Kidney capillary endothelial cell (primary cell): ENCODE data around the gene YIPF7.

Experiments
- DNase-seq: peaks from one replicate; pipeline ENCODE4 v3.0.0-alpha.2; 2018; ENCODE audit warnings: low spot score

Gene YIPF7

DNA sequence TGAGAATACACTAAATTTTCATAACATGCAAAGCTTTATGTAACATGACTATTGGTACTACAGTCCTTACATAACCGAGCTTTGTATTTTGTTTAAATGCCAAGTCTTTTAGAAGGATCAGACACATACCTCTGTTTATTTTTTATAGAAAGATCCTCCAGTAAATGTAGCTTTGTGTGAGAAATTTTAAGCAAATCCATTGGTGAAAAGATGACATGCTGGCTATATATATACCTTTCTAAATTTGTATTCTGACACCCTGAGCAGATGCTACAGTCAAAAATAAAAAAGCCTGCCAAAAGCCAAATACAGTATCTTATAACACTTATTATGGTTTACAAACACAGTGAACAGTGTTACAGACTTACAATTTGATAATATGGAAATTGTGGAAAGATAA lies at the start of gene YIPF7:
Gene YIPF7, minus strand, starts transcription at position 201 of the 400 bp plus-strand sequence. CDS start 1,525 bp downstream, outside the sequence.
- no peak for DNase-seq

DNA sequence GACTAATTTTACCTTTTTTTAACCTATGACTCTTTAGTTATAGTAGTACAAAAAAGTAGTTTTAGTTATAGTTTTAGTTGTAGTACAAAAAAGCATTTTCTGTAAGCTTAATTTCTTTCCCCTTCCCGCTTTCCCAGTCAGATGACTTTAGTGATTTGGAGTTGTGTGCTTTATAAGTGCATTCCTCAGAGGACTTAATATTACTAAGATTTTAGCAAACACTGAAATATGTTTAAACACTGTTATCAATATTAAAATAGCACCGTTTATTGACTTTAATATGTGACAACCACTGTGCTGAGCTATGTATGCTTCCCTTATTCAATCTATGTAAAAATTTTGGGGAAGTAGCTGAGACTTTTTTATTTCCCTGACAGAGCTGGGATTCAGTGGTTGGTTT lies 49.6 kb upstream of the YIPF7 start:
- DNase-seq = no peak

GRCh38 chr4:44700427-44700826 lies 49.0 kb upstream of the YIPF7 start:
- DNase-seq = no peak

- no peak for DNase-seq
Measured at GRCh38 chr4:44684648-44685047, 33.2 kb upstream of the YIPF7 start.

DNA sequence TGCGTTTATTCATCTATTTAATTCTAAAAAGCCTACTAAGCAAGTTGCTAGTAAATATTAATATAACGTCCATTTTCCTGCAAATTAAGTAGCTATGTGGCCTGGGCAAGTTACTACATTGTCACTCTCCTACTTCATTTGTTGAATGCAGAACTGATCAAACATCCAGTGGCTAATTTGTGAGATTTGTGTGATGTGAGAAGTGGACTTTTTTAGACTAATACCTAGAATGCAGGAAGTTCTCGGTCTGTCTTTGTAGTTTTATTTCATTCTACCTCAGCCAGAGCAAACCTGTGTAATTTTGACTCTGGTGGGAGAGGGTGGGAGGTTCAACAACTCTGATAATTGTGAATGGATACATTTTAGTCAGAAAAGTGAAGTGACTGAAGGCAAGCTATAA lies 27.6 kb upstream of the YIPF7 start:
- DNase-seq = no peak

GRCh38 chr4:44678094-44679041 lies 26.9 kb upstream of the YIPF7 start, which contains the start of gene GUF1:
TSS of gene GUF1 (plus strand) at chr4:44678420. CDS start at chr4:44678623, 203 bp downstream.
- DNase-seq = peak; percentile 85

DNA sequence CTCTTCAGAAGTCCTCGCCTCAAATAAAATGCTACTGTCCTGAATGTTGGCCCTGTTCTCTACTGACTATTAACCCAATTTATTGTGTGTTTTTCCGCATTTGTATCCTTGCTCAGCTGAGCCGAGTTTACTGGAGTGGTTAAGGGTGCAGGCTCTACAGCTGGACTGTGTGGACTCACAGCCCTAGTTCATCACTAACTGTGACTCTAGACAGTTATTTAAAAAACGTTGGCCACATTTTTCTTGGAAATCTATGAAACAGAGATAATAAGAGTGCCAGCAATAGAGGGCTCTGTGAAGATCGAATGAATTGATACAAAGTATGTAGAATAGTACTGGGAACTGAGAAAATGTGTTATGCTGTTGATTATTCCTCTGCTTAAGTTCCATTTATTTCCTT lies 23.9 kb upstream of the YIPF7 start:
- no peak for DNase-seq

GRCh38 chr4:44674471-44674870 lies 23.0 kb upstream of the YIPF7 start:
- DNase-seq = no peak

- no peak for DNase-seq
Measured at GRCh38 chr4:44671636-44672035, 20.2 kb upstream of the YIPF7 start.

DNA sequence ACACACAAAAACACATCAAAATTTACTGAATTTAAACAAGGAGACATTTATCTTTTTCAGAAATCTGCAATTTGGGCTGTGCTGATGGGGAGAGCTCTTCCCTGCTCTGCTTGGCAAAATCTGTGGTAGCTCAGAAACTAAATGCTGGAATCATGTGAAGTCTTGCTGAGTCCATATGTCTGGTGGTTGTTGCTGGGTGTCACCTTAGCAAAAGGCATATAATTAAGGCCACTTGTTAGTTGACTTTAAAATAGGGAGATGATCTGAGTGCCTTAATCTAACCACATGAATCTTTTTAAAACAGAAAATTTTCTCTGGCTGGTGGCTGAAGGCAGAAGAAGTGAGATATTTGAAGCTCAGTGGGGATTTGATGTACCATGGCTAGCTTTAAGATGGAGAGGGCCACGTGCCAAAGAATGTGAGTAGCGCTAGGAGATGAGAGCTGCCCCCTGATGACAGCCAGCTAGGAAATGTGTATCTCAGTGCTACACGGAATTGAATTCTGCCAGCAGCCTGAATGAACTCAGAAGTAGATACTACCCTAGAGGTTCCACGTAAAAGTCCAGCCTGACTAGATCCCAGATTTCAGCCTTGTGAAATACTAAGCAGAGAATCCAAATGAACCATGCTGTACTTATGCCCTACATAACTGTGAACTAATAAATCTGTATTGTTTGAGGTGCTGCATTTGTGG lies 19.2 kb upstream of the YIPF7 start:
- DNase-seq = no peak

DNA sequence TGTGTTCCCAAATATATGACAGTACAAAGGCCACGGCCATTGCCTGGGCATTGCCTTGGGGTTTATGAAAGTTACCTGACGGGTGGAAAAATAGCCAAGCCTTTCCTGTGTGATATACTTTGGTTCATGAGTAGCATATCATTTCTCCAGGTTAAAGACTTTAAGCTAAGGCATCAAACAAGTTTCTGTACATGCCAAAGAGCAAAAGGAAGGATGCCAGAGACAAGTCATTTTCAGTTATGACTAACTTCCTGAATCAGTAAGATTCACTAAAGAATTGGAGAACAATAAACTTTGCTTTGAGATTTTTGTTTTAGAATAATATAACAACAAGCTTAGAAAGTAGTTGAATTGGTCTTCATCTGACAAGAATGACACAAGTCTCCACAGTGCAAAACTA lies 17.1 kb upstream of the YIPF7 start:
- DNase-seq = peak; percentile 64

DNA sequence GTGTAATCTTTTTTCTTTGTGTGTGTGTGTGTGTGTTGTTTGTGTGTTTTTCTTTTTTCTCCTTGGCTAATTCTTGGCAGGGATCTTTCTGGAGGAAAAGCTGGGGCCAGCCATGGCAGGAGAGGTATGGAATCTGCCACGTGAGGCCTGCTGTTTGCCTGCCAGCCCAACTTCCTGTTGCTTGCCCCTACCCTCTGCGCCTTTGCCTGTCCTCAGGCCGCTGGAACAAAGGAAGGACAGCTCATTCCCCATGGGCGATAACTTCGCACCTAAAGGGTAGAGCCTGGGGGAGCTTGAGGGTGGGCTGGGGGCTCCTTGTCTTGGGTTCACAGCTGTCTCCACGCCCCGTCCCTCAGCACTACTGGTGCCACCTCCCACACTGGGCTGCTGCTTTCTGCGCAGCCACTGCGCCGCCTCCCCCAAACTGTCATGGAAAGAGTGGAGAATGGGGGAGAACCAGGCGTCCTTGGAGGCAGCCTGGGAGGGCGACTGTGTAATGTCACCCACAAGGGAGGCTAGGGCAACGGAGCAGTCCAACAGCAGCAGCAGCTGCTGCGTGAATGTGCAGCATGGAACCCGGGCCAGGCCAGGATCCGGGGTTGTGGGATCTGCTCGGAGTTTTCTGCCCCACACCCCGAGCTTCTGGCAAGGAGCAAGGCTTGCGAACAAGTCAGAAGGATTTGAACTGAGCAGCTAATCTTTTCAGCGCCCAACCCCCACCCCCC lies 12.3 kb upstream of the YIPF7 start:
- no peak for DNase-seq

GRCh38 chr4:44662623-44663005 lies 11.2 kb upstream of the YIPF7 start:
- no peak for DNase-seq

GRCh38 chr4:44661940-44662622 lies 10.7 kb upstream of the YIPF7 start:
- peak; percentile 26 for DNase-seq

DNA sequence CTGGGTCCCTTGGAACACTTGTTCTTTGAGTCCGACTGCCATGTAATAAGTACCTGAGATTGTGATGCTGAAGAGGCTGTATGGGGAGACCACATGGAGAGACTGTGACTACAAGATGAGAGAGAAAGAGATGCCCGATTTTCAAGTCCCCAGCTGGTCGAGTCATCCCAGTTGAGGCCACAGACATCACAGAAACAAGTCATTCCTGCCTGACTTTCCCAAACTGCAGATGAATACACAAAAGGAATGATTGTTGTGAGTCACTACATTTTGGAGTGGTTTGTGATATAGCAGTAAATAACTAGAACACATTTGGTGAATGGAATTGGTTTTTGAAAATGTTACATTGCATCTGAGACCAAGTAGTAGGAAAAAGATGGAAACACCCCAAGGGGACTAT lies 9.0 kb upstream of the YIPF7 start:
- no peak for DNase-seq

- no peak for DNase-seq
Measured at GRCh38 chr4:44652002-44652401, 577 bp upstream of the YIPF7 start.

DNA sequence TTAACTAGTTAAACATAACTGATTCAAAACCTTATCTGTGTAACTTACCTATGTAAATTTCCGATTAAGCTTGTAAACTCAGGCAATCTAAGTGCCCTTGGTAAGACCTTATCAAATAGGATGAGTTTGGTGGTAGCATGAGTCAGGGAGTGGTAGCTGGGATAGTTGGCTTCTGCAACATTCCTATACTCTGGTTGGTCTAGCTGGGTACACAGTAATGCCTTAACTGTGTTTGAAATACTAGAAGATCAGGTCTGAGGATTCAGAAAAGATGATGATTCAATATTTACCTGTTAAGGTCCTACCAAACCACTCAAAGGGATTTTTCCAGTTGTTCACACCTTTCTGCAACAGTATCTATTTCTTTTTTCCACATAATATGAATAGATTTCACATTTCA lies 5.3 kb downstream of the YIPF7 start:
- no peak for DNase-seq

GRCh38 chr4:44638091-44638490 lies 13.3 kb downstream of the YIPF7 start:
- no peak for DNase-seq

- DNase-seq = no peak
Measured at GRCh38 chr4:44632733-44633132, 18.7 kb downstream of the YIPF7 start.

GRCh38 chr4:44632089-44632488 lies 19.3 kb downstream of the YIPF7 start:
- DNase-seq = no peak

- DNase-seq = peak; percentile 73
Measured at GRCh38 chr4:44629280-44629866, 22.1 kb downstream of the YIPF7 start.

GRCh38 chr4:44623676-44624075 lies 27.7 kb downstream of the YIPF7 start:
- no peak for DNase-seq
